Measurements from ENCODE around the gene TMX1.

DNA sequence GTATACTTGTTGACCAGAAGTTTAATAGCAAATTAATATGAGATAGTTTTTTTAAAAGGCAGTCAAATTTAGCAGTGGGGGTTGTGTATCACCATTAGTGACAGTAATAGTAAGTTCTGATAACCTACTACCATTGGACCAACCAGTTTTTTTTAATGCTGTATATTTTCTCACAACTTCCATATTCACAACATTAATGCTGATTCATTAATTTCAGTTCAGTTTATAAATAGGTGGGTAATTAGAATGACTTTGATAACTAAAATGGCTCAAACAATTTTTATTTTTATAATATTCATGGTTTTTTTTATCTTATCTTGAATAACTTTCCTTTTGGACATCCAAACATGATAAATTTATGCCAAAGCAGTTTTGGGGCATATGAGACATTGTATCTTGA lies 13.8 kb downstream of the TMX1 start:
- TF ChIP-seq RAD21 (IDR thresholded peaks at IDR 0.05) (no peak), TAF1 (conservative IDR thresholded peaks at IDR 0.05) (no peak), EGR1 (IDR thresholded peaks at IDR 0.05; ENCODE audit: low read depth in 2 of 2) (no peak), GABPA (IDR thresholded peaks at IDR 0.05 in 1 of 2, conservative IDR thresholded peaks at IDR 0.05 in 1 of 2) (no peak), FOXA1 (IDR thresholded peaks at IDR 0.05) (no peak), YY1 (IDR thresholded peaks at IDR 0.05) (no peak), JUND (IDR thresholded peaks at IDR 0.05) (no peak), SP1 (IDR thresholded peaks at IDR 0.05) (no peak), HNF4A (conservative IDR thresholded peaks at IDR 0.05) (no peak)
- TF ChIP-seq, protein P1, sequence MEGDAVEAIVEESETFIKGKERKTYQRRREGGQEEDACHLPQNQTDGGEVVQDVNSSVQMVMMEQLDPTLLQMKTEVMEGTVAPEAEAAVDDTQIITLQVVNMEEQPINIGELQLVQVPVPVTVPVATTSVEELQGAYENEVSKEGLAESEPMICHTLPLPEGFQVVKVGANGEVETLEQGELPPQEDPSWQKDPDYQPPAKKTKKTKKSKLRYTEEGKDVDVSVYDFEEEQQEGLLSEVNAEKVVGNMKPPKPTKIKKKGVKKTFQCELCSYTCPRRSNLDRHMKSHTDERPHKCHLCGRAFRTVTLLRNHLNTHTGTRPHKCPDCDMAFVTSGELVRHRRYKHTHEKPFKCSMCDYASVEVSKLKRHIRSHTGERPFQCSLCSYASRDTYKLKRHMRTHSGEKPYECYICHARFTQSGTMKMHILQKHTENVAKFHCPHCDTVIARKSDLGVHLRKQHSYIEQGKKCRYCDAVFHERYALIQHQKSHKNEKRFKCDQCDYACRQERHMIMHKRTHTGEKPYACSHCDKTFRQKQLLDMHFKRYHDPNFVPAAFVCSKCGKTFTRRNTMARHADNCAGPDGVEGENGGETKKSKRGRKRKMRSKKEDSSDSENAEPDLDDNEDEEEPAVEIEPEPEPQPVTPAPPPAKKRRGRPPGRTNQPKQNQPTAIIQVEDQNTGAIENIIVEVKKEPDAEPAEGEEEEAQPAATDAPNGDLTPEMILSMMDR (IDR thresholded peaks at IDR 0.05; ENCODE audit: low read depth, low read length, missing input control) = no peak
- TF ChIP-seq, protein P2, sequence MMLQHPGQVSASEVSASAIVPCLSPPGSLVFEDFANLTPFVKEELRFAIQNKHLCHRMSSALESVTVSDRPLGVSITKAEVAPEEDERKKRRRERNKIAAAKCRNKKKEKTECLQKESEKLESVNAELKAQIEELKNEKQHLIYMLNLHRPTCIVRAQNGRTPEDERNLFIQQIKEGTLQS (IDR thresholded peaks at IDR 0.05) = no peak
- TF ChIP-seq, protein P3, sequence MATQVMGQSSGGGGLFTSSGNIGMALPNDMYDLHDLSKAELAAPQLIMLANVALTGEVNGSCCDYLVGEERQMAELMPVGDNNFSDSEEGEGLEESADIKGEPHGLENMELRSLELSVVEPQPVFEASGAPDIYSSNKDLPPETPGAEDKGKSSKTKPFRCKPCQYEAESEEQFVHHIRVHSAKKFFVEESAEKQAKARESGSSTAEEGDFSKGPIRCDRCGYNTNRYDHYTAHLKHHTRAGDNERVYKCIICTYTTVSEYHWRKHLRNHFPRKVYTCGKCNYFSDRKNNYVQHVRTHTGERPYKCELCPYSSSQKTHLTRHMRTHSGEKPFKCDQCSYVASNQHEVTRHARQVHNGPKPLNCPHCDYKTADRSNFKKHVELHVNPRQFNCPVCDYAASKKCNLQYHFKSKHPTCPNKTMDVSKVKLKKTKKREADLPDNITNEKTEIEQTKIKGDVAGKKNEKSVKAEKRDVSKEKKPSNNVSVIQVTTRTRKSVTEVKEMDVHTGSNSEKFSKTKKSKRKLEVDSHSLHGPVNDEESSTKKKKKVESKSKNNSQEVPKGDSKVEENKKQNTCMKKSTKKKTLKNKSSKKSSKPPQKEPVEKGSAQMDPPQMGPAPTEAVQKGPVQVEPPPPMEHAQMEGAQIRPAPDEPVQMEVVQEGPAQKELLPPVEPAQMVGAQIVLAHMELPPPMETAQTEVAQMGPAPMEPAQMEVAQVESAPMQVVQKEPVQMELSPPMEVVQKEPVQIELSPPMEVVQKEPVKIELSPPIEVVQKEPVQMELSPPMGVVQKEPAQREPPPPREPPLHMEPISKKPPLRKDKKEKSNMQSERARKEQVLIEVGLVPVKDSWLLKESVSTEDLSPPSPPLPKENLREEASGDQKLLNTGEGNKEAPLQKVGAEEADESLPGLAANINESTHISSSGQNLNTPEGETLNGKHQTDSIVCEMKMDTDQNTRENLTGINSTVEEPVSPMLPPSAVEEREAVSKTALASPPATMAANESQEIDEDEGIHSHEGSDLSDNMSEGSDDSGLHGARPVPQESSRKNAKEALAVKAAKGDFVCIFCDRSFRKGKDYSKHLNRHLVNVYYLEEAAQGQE (IDR thresholded peaks at IDR 0.05) = no peak
- TF ChIP-seq, protein P4, sequence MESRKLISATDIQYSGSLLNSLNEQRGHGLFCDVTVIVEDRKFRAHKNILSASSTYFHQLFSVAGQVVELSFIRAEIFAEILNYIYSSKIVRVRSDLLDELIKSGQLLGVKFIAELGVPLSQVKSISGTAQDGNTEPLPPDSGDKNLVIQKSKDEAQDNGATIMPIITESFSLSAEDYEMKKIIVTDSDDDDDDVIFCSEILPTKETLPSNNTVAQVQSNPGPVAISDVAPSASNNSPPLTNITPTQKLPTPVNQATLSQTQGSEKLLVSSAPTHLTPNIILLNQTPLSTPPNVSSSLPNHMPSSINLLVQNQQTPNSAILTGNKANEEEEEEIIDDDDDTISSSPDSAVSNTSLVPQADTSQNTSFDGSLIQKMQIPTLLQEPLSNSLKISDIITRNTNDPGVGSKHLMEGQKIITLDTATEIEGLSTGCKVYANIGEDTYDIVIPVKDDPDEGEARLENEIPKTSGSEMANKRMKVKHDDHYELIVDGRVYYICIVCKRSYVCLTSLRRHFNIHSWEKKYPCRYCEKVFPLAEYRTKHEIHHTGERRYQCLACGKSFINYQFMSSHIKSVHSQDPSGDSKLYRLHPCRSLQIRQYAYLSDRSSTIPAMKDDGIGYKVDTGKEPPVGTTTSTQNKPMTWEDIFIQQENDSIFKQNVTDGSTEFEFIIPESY (IDR thresholded peaks at IDR 0.05) = no peak

All from liver (tissue), 3 donors.